ENCODE data around the gene MTCH2.

The MTCH2 gene

GRCh38 chr11:47631473-47631872 lies 10.9 kb downstream of the MTCH2 start:
- no peak for DNase-seq

DNA sequence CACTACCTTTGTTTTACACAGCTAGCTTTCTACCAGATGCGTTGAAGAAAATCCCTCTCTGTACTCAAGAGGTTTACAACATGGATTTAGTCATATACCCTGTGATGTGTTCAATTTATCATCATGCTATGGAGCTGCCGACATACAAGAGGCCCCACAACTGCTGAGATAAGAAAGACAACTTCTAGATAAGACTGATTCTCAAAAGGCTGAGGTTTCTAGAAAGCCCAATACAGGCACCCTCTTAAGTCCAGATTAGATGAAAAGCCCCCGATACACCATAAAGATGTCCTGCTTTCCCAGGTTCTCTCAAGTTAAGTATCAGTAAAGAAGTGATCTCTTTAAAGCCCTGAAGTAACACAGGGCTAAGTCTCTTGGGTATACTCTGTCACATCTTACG lies 14.3 kb downstream of the MTCH2 start:
- DNase-seq, result no peak

- no peak for DNase-seq
Measured at GRCh38 chr11:47626234-47626633, 16.1 kb downstream of the MTCH2 start.

DNA sequence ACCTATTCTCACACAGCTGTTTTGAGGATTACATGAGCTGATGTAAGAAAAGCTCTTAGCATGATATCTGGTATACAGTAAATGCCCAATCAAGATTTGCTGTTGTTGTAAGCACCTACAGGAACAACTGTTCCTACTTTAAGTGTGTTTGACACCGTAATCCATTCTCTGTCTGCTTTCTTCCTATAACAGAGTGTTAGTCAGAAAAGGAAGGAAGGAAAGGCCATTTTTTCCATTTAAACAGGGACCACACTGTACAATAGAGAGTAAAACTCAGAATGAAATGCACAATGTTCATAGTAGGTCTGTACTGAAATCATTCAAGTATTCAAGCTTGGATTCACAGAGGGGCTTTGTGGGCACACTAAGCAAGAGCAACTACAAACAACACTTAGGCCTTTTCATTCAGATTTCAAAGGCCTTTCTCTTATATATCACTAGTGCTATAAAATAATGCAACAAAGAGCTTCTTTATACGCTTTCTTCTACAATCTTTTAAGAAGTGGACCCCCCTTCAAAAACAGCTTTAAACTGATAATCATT lies 21.5 kb downstream of the MTCH2 start:
- no peak for DNase-seq

DNA sequence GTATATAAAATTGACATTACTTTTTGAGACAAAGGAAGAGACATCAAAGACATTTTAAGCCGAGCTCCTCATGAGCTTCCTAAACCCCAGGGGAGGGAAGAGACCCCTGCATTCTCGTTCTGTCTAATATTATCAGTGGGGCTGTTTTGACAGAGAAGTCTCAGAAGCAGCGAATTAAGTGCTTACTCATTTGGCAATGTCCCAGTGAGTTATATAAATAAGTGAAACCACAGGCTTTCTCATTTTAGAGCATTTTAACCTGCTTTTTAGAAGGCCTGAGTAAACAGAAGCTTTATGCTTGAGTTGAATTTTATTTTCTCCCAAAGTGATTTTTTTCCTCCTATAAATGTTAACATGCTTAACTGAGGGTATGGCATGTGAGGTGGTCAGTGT lies 24.9 kb downstream of the MTCH2 start:
- DNase-seq, result no peak

GRCh38 chr11:47616726-47617416 lies 25.5 kb downstream of the MTCH2 start:
- no peak for DNase-seq

GRCh38 chr11:47615249-47615648 lies 27.1 kb downstream of the MTCH2 start:
- DNase-seq, result no peak

DNA sequence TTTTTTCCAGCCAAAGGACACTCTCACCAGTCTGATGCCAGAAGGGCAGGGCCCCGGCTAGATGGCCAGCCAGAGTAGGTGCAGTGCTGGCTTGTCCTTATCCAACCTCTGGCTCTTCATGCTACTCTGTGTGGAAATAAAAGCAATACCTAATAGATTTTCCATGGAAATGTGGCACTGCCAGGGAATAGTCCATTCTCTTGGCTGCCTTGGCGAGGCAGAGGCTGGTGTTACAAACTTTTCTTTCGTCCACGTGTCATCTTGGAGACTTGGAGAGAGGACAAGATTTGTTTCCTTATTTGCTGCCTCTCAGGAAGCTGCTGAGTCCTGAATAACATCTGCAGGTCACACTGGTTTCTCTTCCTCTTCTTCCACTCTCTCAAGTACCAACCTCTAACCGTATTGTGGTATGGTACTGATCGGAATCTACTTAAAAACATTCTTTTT lies 31.0 kb downstream of the MTCH2 start:
- no peak for DNase-seq

DNA sequence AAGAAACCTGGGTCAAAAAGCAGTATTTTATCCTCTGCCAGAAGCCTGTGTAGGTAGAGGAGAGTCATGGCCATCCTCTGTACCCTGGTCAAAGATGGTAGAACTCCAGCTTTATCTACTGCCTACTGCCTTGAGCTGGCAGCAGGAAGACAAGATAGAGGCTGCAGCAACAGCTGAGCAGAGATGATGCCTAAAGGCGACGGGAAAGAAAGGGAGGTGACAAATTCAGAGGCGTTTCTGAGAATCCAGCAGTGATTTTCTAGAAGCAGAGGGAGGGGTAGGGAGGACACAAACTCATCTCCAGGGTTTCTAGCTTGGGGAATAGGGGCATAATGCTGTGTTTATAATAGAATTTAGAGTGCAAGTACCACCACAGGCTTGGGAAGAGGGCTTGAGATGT lies 32.7 kb downstream of the MTCH2 start:
- no peak for DNase-seq

GRCh38 chr11:47607380-47607779 lies 35.0 kb downstream of the MTCH2 start:
- DNase-seq, result no peak

- no peak for DNase-seq
Measured at GRCh38 chr11:47606731-47607130, 35.6 kb downstream of the MTCH2 start.

- no peak for DNase-seq
Measured at GRCh38 chr11:47605921-47606320, 36.4 kb downstream of the MTCH2 start.

DNA sequence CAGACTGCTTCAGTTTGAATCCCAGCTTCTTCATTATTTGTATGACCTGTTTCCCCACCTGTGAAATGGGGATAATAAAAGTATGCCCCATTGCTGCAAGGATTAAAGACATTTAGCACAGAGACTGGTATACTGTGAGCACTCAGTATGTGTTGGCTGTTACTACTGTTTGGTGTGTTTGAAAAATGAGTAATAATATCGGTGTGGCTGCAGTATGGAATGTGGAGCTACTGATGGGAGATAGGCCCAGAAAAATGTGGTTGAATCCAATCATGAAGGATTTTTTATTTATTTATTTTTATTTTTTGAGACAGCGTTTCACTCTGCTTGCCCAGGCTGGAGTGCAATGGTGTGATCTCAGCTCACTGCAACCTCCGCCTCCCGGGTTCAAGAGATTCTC lies 39.1 kb downstream of the MTCH2 start:
- DNase-seq, result no peak

GRCh38 chr11:47599902-47600301 lies 42.5 kb downstream of the MTCH2 start:
- no peak for DNase-seq

- DNase-seq, result no peak
Measured at GRCh38 chr11:47595967-47596366, 46.4 kb downstream of the MTCH2 start.

DNA sequence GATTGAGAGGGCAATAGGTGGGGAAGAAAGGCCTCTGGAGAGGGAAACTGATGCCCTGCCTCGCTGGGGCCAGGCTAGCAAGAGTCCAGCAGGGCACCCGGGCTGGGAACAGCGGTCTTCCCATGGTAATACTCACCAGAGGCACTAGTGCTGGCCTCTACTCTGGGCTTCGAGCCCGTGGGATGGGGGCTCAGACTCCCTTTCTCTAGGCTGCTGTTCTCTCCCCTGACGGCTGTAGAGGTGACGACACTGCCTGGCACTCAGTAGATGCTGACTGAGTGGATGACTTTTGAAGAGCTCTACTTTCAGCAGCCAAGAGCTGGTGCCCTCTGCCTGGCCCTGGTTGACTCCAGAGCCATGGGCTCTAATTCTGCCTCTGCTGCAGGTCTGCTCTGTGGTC lies 47.3 kb downstream of the MTCH2 start:
- no peak for DNase-seq

DNA sequence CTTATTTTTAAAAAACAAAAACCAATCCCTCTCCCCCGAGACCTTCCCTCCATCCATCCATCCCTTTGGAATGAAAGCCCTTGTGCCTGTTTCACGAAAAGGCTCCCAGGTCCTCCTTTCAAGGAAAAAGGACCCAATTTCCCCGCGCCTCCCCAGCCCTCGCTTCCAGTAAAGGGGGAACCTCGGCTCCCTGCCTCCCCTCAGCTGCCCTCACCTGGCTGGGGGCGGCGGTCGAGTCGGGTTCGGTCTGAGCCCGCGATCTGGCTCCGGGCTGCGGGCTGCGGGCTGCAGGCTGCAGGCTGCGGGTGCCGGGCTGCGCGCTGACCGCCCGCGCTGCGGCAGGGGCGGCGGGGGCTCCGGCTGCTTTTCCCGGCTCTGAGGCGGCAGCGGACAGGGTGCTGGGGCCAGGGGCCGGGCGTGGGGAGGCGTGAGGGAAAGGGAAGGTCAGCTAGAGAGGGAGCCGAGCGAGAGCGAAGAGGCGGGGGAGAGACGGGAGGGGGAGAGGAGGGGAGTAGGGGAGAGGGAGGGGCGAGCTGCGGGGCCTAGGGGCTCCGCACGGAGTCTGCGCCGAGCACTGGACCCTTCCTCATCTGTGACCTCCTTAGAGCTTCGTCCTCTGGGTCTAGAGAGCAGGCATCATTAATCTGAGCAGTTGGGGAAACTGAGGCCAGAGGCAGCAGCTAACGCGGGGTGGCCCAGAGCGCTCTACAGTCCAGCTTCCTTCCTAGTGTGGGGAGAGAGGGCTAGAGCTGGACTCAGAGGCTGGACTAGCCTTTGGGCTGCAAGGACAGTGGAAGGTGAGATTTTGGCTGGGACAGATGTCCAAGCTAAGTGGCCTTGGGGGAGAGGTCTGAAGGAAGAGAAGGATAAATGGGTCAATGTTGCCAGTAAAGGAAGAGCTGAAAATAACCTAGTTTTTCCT lies 48.2 kb downstream of the MTCH2 start, which contains the start of gene C1QTNF4:
TSS of gene C1QTNF4 (minus strand) at position 478 of the 922 bp plus-strand sequence. CDS start 3,601 bp downstream, outside the sequence.
- DNase-seq, result no peak

- no peak for DNase-seq
Measured at GRCh38 chr11:47593492-47593933, 48.8 kb downstream of the MTCH2 start.

GRCh38 chr11:47592970-47593369 lies 49.4 kb downstream of the MTCH2 start:
- DNase-seq, result no peak

DNA sequence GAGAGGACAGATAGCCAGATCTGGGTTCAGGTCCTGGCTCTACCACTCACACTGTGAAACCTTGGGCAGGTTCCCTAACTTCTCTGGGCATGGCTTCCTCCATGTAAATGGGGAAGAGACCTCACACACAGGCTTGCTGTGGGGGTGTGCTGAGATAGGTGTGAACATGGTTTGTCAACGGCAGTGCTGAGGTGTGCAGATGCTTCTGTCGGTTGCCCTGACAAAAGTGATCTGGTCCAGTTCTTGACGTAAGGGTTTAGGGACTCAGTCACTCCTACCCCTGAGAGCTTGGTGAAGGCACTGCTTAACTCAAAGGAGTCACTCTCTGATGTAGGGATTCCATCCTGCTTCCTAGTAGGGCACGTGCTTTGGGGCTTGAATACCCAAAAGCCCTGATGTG lies 50.1 kb downstream of the MTCH2 start:
- DNase-seq, result no peak

- DNase-seq, result no peak
Measured at GRCh38 chr11:47591764-47592163, 50.6 kb downstream of the MTCH2 start.

DNA sequence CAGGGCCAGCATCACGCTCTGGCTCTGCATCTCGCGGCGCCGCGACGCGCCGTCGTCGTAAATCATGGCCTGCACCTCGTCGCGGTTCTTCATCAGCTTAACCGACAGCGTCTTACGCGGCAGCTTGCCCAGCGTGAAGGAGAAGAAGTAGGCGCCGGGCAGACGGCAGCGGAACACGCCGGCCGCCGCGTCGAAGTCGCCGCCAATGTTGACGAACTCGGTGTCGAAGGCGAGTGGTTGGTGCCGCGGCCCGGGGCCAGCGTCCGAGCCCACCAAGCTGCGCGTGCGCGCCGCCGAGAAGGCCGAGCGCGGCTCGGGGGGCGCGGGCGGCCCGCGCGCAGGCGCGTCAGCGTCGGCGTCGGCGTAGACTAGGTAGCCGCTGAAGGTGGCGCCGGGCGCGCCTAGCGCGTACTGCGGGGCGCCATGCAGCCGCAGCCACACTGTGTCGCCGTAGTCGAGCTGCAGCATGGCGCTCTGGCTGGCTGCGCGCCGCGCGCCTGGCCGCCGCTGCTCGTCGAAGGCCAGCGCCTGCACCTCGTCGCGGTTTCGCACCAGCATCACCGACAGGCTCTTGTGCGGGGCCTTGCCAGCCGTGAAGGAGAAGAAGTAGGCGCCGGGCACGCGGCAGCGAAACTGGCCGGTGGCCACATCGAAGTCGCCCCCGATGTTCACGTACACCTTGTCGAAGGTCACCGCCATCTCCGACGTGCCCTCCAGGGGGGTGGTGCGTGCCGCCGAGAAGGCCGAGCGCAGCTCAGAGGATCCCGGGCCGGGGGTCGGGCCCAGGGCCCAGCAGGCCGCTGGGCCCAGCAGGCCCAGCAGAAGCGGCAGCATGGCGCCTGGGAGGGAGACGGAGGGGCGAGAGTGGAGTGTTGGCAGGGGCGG lies 52.1 kb downstream of the MTCH2 start:
- no peak for DNase-seq

DNA sequence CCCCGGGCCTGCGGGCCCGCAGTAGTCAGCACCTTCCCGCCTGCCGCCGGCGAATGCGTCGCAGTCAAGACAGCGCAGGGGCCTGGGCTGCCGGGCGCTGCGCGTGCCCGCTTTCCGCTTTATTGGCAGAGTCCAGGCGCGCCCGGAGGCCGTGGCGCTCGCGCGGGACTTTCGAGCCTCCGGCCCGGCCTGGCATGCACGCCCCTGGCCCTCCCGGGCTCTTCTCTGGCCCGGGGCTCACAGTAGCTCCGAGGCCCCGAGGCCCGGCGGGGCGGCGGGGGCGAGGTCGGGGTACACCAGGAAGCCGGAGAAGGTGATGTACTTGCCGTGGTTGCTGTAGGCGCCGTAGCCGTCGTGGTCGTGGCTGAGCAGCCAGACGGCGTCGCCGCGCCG lies 52.8 kb downstream of the MTCH2 start:
- no peak for DNase-seq

Measured in stimulated activated CD4-positive, alpha-beta T cell treated with anti-CD3 and anti-CD28 coated beads, Interleukin-2, amount 100 ng/mL, for 24 hours (primary cell).